ENCODE results near the gene FAM241A.
A peak's percentile ranks its signal among the peaks of the same experiment; 100 is the strongest.
"Not testable (repeated sequence)": the region's sequence is repeated elsewhere in the genome, so short reads cannot be mapped to it uniquely, and the experiment has no call there.

FAM241A gene

GRCh38 chr4:112145326-112145789 lies at the start of gene FAM241A:
TSS of gene FAM241A (plus strand) at chr4:112145454. CDS start at chr4:112145581, 127 bp downstream.
- peak; percentile 94 to 96 for DNase-seq (ENCODE audit: low read depth in 2 of 2)

- no peak for DNase-seq (ENCODE audit: low read depth in 2 of 2)
These were observed 46.3 kb upstream of the FAM241A start for GRCh38 chr4:112098841-112099530.

GRCh38 chr4:112099701-112100297 lies 45.5 kb upstream of the FAM241A start:
- no peak for DNase-seq (ENCODE audit: low read depth in 2 of 2)

- DNase-seq (ENCODE audit: low read depth in 2 of 2) = no peak
These were observed 42.3 kb upstream of the FAM241A start for GRCh38 chr4:112102875-112103370.

GRCh38 chr4:112105201-112105969 lies 39.9 kb upstream of the FAM241A start:
- DNase-seq (ENCODE audit: low read depth in 2 of 2) = no peak

GRCh38 chr4:112109360-112110058 lies 35.7 kb upstream of the FAM241A start:
- no peak for DNase-seq (ENCODE audit: low read depth in 2 of 2)

- no peak for DNase-seq (ENCODE audit: low read depth in 2 of 2)
These were observed 35.2 kb upstream of the FAM241A start for GRCh38 chr4:112110059-112110425.

- no peak for DNase-seq (ENCODE audit: low read depth in 2 of 2)
These were observed 33.9 kb upstream of the FAM241A start for GRCh38 chr4:112111306-112111705.

GRCh38 chr4:112112095-112112494 lies 33.2 kb upstream of the FAM241A start:
- not testable (repeated sequence) for DNase-seq (ENCODE audit: low read depth in 2 of 2)

GRCh38 chr4:112112590-112113170 lies 32.6 kb upstream of the FAM241A start:
- no peak for DNase-seq (ENCODE audit: low read depth in 2 of 2)

GRCh38 chr4:112113864-112114263 lies 31.4 kb upstream of the FAM241A start:
- DNase-seq (ENCODE audit: low read depth in 2 of 2) = no peak

- no peak for DNase-seq (ENCODE audit: low read depth in 2 of 2)
These were observed 30.8 kb upstream of the FAM241A start for GRCh38 chr4:112114452-112114851.

- no peak for DNase-seq (ENCODE audit: low read depth in 2 of 2)
These were observed 26.4 kb upstream of the FAM241A start for GRCh38 chr4:112118742-112119352.

- no peak for DNase-seq (ENCODE audit: low read depth in 2 of 2)
These were observed 25.9 kb upstream of the FAM241A start for GRCh38 chr4:112119353-112119783.

GRCh38 chr4:112120021-112120420 lies 25.2 kb upstream of the FAM241A start:
- DNase-seq (ENCODE audit: low read depth in 2 of 2) = no peak

GRCh38 chr4:112125416-112125815 lies 19.8 kb upstream of the FAM241A start:
- no peak for DNase-seq (ENCODE audit: low read depth in 2 of 2)

- no peak for DNase-seq (ENCODE audit: low read depth in 2 of 2)
These were observed 18.1 kb upstream of the FAM241A start for GRCh38 chr4:112127048-112127637.

GRCh38 chr4:112127803-112128202 lies 17.5 kb upstream of the FAM241A start:
- no peak for DNase-seq (ENCODE audit: low read depth in 2 of 2)

- no peak for DNase-seq (ENCODE audit: low read depth in 2 of 2)
These were observed 16.8 kb upstream of the FAM241A start for GRCh38 chr4:112128452-112128851.

- no peak for DNase-seq (ENCODE audit: low read depth in 2 of 2)
These were observed 14.3 kb upstream of the FAM241A start for GRCh38 chr4:112130906-112131305.

- no peak for DNase-seq (ENCODE audit: low read depth in 2 of 2)
These were observed 8.7 kb upstream of the FAM241A start for GRCh38 chr4:112136551-112136950.

All from stimulated activated CD4-positive, alpha-beta T cell treated with anti-CD3 and anti-CD28 coated beads, Interleukin-1b, Interleukin-23, amount 100 ng/mL, for 4 hours (primary cell).